ENCODE measurements around the gene INPP5K. TPM values are rescaled to one million over a fixed set of nuclear protein-coding genes. Genes with fewer than 3 reads are reported as not detected.
A peak's percentile ranks its signal among the peaks of the same experiment; 100 is the strongest.

Gene INPP5K
- total and polyA plus RNA-seq, 10 donors: 22.3 to 107 (median 51.4) TPM

DNA sequence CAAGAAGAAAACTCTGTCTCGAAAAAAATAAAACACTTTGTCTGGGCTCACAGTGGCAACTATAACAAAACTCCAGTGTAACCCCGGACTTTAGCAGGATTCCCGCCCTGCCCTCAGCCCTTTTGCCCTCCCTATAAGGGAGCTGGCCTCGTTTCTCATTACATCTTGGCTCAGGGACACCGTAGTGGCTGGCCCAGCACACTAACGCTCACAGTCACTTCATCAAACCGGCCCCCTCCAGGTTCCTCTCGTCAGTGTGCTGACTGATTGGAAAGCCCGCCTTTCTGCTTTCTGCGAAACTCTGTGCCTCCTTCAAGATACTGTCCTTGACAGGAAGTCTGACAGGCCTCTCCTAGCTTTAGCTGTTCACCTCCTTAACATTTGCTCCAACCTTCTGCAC lies 12.7 kb downstream of the INPP5K start:
- Histone ChIP-seq H3K4me3 (no peak overlapping the region), H3K27ac (no peak overlapping the region), H3K27me3 (replicated peaks in 1 of 7) (no peaks in the 10 kb centered on the region), H3K4me1 (no peaks in the 10 kb centered on the region), H3K36me3 (peaks cover 0 to 95% (median 35%) of the 10 kb centered on the region in 6 donors), H3K9me3 (no peaks in the 10 kb centered on the region)
- no peak for DNase-seq
- intact Hi-C loops (cut with DNase I; ENCODE audit: low total_unique reads): no loop called here
- no peak for TF ChIP-seq POLR2A (IDR thresholded peaks at IDR 0.05)
- 81 to 95% (median 88%) methylated on average over 10 of the region's 10 CpGs for WGBS, 5 donors

DNA sequence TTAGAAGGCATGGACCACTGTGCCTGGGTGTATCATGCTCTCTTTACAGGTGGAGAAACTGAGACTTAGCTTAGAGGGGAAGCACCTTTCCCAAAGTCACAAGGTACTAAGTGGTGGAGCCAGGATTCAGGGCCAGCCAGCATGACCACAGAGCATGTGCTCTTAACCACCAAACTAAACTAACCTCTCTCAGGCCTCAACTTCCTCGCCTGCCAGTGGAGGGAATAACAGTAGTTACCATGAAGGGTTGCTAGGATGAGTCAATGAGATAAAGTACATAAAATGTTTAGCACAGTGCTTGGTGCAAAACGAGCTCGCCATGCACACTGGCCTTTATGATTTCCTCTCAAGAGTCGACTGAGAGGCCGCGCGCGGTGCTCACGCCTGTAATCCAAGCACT lies 17.5 kb downstream of the INPP5K start:
- no peaks in the 10 kb centered on the region for H3K27me3 ChIP-seq (replicated peaks in 1 of 7)
- no peak overlapping the region for H3K27ac ChIP-seq
- no peak overlapping the region for H3K4me3 ChIP-seq
- no peaks in the 10 kb centered on the region for H3K9me3 ChIP-seq
- peaks cover 0 to 4% (median under 1%) of the 10 kb centered on the region in 6 donors for H3K4me1 ChIP-seq
- TF ChIP-seq CTCF (IDR thresholded peaks at IDR 0.05 in 8 of 11, conservative IDR thresholded peaks at IDR 0.05 in 3 of 11): no peak
- TF ChIP-seq POLR2AphosphoS5 (IDR thresholded peaks at IDR 0.05): no peak
- no peak for TF ChIP-seq POLR2A (IDR thresholded peaks at IDR 0.05)
- whole genome bisulfite sequencing, 5 donors: 72 to 85% (median 80%) methylated on average over 9 of the region's 9 CpGs
- H3K36me3 ChIP-seq: peaks cover 0 to 93% (median 32%) of the 10 kb centered on the region in 6 donors
- intact Hi-C loops (cut with DNase I; ENCODE audit: low total_unique reads): no loop called here
- no peak for DNase-seq

GRCh38 chr17:1498233-1498632 lies 18.2 kb downstream of the INPP5K start:
- no peak for DNase-seq
- H3K36me3 ChIP-seq: peaks cover 0 to 86% (median 32%) of the 10 kb centered on the region in 6 donors
- H3K4me1 ChIP-seq: peaks cover 4 to 10% (median 7%) of the 10 kb centered on the region in 6 donors
- intact Hi-C loops (cut with DNase I; ENCODE audit: low total_unique reads): no loop called here
- 65 to 83% (median 78%) methylated on average over 2 of the region's 2 CpGs for WGBS, 5 donors
- H3K27ac ChIP-seq: no peak overlapping the region
- H3K9me3 ChIP-seq: no peaks in the 10 kb centered on the region
- peaks cover 0 to 1% (median 0%) of the 10 kb centered on the region in 7 donors for H3K27me3 ChIP-seq (replicated peaks in 1 of 7)
- no peak overlapping the region for H3K4me3 ChIP-seq
- TF ChIP-seq POLR2AphosphoS5 (IDR thresholded peaks at IDR 0.05) (no peak), POLR2A (IDR thresholded peaks at IDR 0.05) (no peak), CTCF (IDR thresholded peaks at IDR 0.05 in 8 of 11, conservative IDR thresholded peaks at IDR 0.05 in 3 of 11) (no peak)

DNA sequence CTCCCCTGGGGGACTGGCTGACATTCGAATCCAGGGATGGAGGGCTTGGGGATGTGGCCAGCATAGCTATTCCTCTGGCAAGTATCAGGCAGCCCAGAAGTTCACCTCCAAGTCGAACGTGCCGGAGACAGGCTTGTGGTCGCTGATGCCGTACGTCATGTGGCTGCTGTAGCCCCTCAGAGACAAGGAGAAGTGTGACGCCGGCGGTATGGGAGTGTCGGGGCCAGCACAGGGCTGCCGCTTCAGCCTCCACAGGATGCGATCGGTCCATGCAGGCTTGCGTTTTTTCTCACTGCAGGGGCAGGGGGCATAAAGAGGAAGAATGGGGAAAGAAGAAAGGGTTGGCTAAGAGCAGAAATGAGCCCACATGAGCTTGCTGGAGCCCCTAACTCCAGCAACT lies 18.6 kb downstream of the INPP5K start:
- no peak overlapping the region for H3K27ac ChIP-seq
- TF ChIP-seq POLR2A (IDR thresholded peaks at IDR 0.05) (no peak), POLR2AphosphoS5 (IDR thresholded peaks at IDR 0.05) (peak in 1 of 3 donors; percentile 40)
- intact Hi-C loops (cut with DNase I; ENCODE audit: low total_unique reads): no loop called here
- WGBS, 5 donors: 59 to 87% (median 79%) methylated on average over 14 to 15 of the region's 15 CpGs
- H3K9me3 ChIP-seq: no peaks in the 10 kb centered on the region
- peaks cover 0 to 5% (median 0%) of the 10 kb centered on the region in 7 donors for H3K27me3 ChIP-seq (replicated peaks in 1 of 7)
- peaks cover 0 to 85% (median 32%) of the 10 kb centered on the region in 6 donors for H3K36me3 ChIP-seq
- peaks cover 8 to 14% (median 11%) of the 10 kb centered on the region in 6 donors for H3K4me1 ChIP-seq
- DNase-seq: no peak
- H3K4me3 ChIP-seq: no peak overlapping the region

GRCh38 chr17:1496869-1497268 lies 19.5 kb downstream of the INPP5K start:
- no peak for DNase-seq

More at GRCh38 chr17:1496869-1497268, 19.5 kb downstream of the INPP5K start:
- Histone ChIP-seq H3K27ac (no peak overlapping the region), H3K36me3 (peaks cover 0 to 75% (median 32%) of the 10 kb centered on the region in 6 donors), H3K4me3 (no peak overlapping the region), H3K27me3 (replicated peaks in 1 of 7) (peaks cover 0 to 15% (median 0%) of the 10 kb centered on the region in 7 donors), H3K9me3 (no peaks in the 10 kb centered on the region), H3K4me1 (peaks cover 18 to 24% (median 20%) of the 10 kb centered on the region in 6 donors)
- TF ChIP-seq POLR2AphosphoS5 (IDR thresholded peaks at IDR 0.05): no peak
- no peak for TF ChIP-seq POLR2A (IDR thresholded peaks at IDR 0.05)
- TF ChIP-seq CTCF (IDR thresholded peaks at IDR 0.05 in 8 of 11, conservative IDR thresholded peaks at IDR 0.05 in 3 of 11): no peak
- intact Hi-C loops (cut with DNase I; ENCODE audit: low total_unique reads): no loop called here
- 91 to 95% (median 94%) methylated on average over 13 to 14 of the region's 14 CpGs for WGBS, 5 donors
